Upper lobe of right lung (tissue), 1 donor: ENCODE results near the gene GADD45GIP1. TPM values are rescaled to one million over a fixed set of nuclear protein-coding genes. Genes with fewer than 3 reads are reported as not detected.

ENCODE experiments used
- ATAC-seq: fragments of 200-7000 bp; cut with Tn5 transposase; one replicate; pipeline ENCODE4 v1.9.1; 2020; ENCODE audit warnings: mild to moderate bottlenecking, moderate library complexity
- DNase-seq: peaks from one replicate; pipeline ENCODE4 v3.0.0-alpha.2; 2020
- H3K27ac ChIP-seq: fragments of 200-600 bp; one replicate; pipeline ENCODE4 v1.8.0; 2022
- H3K27me3 ChIP-seq: fragments of 200-600 bp; one replicate; pipeline ENCODE4 v1.8.0; 2022; ENCODE audit warnings: mild to moderate bottlenecking
- H3K36me3 ChIP-seq: fragments of 200-600 bp; one replicate; pipeline ENCODE4 v1.8.0; 2022
- H3K4me1 ChIP-seq: fragments of 200-600 bp; one replicate; pipeline ENCODE4 v1.8.0; 2022
- H3K4me3 ChIP-seq: fragments of 200-600 bp; one replicate; pipeline ENCODE4 v1.8.0; 2022; ENCODE audit warnings: mild to moderate bottlenecking
- H3K9me3 ChIP-seq: fragments of 200-600 bp; one replicate; pipeline ENCODE4 v1.8.0; 2022
- CTCF ChIP-seq: fragments of 200-600 bp; IDR thresholded peaks from one replicate; pipeline ENCODE4 v1.8.0; 2022; ENCODE audit warnings: antibody characterized with exemption
- intact Hi-C: fragments of 100-400 bp; cut with DNase I; formaldehyde crosslinking; loops from one replicate; pipeline ENCODE4 v1.11.0; 2022
- microRNA-seq: library from miRNA; unstranded; fragments of <30 nt; microRNA quantifications from one replicate; pipeline ENCODE4 v1.2.0, GENCODE V29; 2020; ENCODE audit warnings: borderline microRNAs expressed
- total RNA-seq: library from RNA; stranded (reverse); fragmentation: NEBNext Ultra II Directional; extraction: Animal tissue kit (Norgen Biotek cat#: 25700); gene quantifications from one replicate; pipeline ENCODE4 v1.2.1, GENCODE V29; 2021
- donor health status: DM: no; HTN: yes; CAD: no; lungs with severe emphysema.

The GADD45GIP1 gene
- total RNA-seq, 1 donor from 2014 or later = 16.4 TPM

GRCh38 chr19:12912571-12912970 is 44.5 kb downstream of the GADD45GIP1 start:
- ATAC-seq = no peak
- no peak for TF ChIP-seq CTCF
- Histone ChIP-seq H3K27ac (peak overlapping the region; percentile 60), H3K4me1 (peaks cover 20% of the 10 kb centered on the region), H3K27me3 (no peaks in the 10 kb centered on the region), H3K9me3 (no peaks in the 10 kb centered on the region), H3K36me3 (no peaks in the 10 kb centered on the region), H3K4me3 (peak overlapping the region; percentile 21)
- intact Hi-C loops = no loop called here
- no peak for DNase-seq

- no peaks in the 10 kb centered on the region for H3K36me3 ChIP-seq
- no peaks in the 10 kb centered on the region for H3K27me3 ChIP-seq
- peak overlapping the region; percentile 24 for H3K27ac ChIP-seq
- H3K9me3 ChIP-seq = no peaks in the 10 kb centered on the region
- no peak for DNase-seq
- H3K4me1 ChIP-seq = no peaks in the 10 kb centered on the region
- H3K4me3 ChIP-seq = no peak overlapping the region
- intact Hi-C loops = no loop called here
- ATAC-seq = peak; percentile 90
- no peak for TF ChIP-seq CTCF
These were observed 49.9 kb downstream of the GADD45GIP1 start for GRCh38 chr19:12907166-12907565.

Small RNAs within 50 kb of the gene (microRNA-seq; reads per million reads assigned to microRNA genes)
- gene MIR5695 (not detected), gene MIR6515 (0.99 reads per million)

Other genes starting within 250 kb of the GADD45GIP1 start
- 49.0 TPM for gene TNPO2, start 233.3 kb downstream of the GADD45GIP1 start, total RNA-seq
- gene TRIR, start 222.5 kb downstream of the GADD45GIP1 start, total RNA-seq = 144 TPM
- 55.2 TPM for gene GET3, start 219.7 kb downstream of the GADD45GIP1 start, total RNA-seq
- not detected for gene BEST2, start 205.4 kb downstream of the GADD45GIP1 start, total RNA-seq
- gene HOOK2, start 181.7 kb downstream of the GADD45GIP1 start, total RNA-seq = 65.3 TPM
- 174 TPM for gene JUNB, start 165.7 kb downstream of the GADD45GIP1 start, total RNA-seq
- gene PRDX2, start 155.4 kb downstream of the GADD45GIP1 start, total RNA-seq = 123 TPM
- gene THSD8, start 155.2 kb downstream of the GADD45GIP1 start, total RNA-seq = 2.8 TPM
- 7.4 TPM for gene RNASEH2A, start 150.6 kb downstream of the GADD45GIP1 start, total RNA-seq
- not detected for gene RTBDN, start 122.6 kb downstream of the GADD45GIP1 start, total RNA-seq
- not detected for gene MAST1, start 118.7 kb downstream of the GADD45GIP1 start, total RNA-seq
- 61.0 TPM for gene DNASE2, start 75.8 kb downstream of the GADD45GIP1 start, total RNA-seq
- gene KLF1, start 70.0 kb downstream of the GADD45GIP1 start, total RNA-seq = not detected
- gene GCDH, start 66.1 kb downstream of the GADD45GIP1 start, total RNA-seq = 21.0 TPM
- not detected for gene SYCE2, start 37.9 kb downstream of the GADD45GIP1 start, total RNA-seq
- gene FARSA, start 23.5 kb downstream of the GADD45GIP1 start, total RNA-seq = 39.5 TPM
- 991 TPM for gene CALR, start 18.6 kb downstream of the GADD45GIP1 start, total RNA-seq
- 109 TPM for gene RAD23A, start 11.4 kb downstream of the GADD45GIP1 start, total RNA-seq
- gene DAND5, start 12.4 kb upstream of the GADD45GIP1 start, total RNA-seq = not detected
- 168 TPM for gene NFIX, start 38.3 kb upstream of the GADD45GIP1 start, total RNA-seq
- 21.8 TPM for gene LYL1, start 145.6 kb upstream of the GADD45GIP1 start, total RNA-seq
- gene TRMT1, start 159.5 kb upstream of the GADD45GIP1 start, total RNA-seq = 33.7 TPM
- gene NACC1, start 161.0 kb upstream of the GADD45GIP1 start, total RNA-seq = 39.8 TPM
- 65.4 TPM for gene STX10, start 193.2 kb upstream of the GADD45GIP1 start, total RNA-seq
- 104 TPM for gene IER2, start 193.2 kb upstream of the GADD45GIP1 start, total RNA-seq